ENCODE data around the gene SIPA1L3.

SIPA1L3 gene

GRCh38 chr19:38231918-38232317 is 324.9 kb downstream of the SIPA1L3 start:
- Mint-ChIP-seq H3K4me1 (ENCODE audit: low read depth) (peaks cover 17% of the 10 kb centered on the region), H3K9me3 (no peaks in the 10 kb centered on the region), H3K27ac (no peak overlapping the region), H3K36me3 (ENCODE audit: low read depth) (no peaks in the 10 kb centered on the region), H3K27me3 (peaks cover 41% of the 10 kb centered on the region), H3K4me3 (no peak overlapping the region)

GRCh38 chr19:38233740-38234251 is 326.8 kb downstream of the SIPA1L3 start:
- Mint-ChIP-seq H3K4me1 (ENCODE audit: low read depth) (peaks cover 7% of the 10 kb centered on the region), H3K9me3 (no peaks in the 10 kb centered on the region), H3K27me3 (peaks cover 30% of the 10 kb centered on the region), H3K27ac (no peak overlapping the region), H3K36me3 (ENCODE audit: low read depth) (no peaks in the 10 kb centered on the region), H3K4me3 (no peak overlapping the region)

- H3K4me3 Mint-ChIP-seq: no peak overlapping the region
- H3K27ac Mint-ChIP-seq: no peak overlapping the region
- peaks cover 27% of the 10 kb centered on the region for H3K27me3 Mint-ChIP-seq
- no peaks in the 10 kb centered on the region for H3K36me3 Mint-ChIP-seq (ENCODE audit: low read depth)
- peaks cover 3% of the 10 kb centered on the region for H3K4me1 Mint-ChIP-seq (ENCODE audit: low read depth)
- no peaks in the 10 kb centered on the region for H3K9me3 Mint-ChIP-seq
Observed at GRCh38 chr19:38234615-38235014, 327.6 kb downstream of the SIPA1L3 start.

GRCh38 chr19:38239816-38240215 is 332.8 kb downstream of the SIPA1L3 start:
- H3K4me3 Mint-ChIP-seq: no peak overlapping the region
- no peaks in the 10 kb centered on the region for H3K9me3 Mint-ChIP-seq
- H3K4me1 Mint-ChIP-seq (ENCODE audit: low read depth): peaks cover 3% of the 10 kb centered on the region
- H3K36me3 Mint-ChIP-seq (ENCODE audit: low read depth): no peaks in the 10 kb centered on the region
- H3K27me3 Mint-ChIP-seq: peaks cover 4% of the 10 kb centered on the region
- H3K27ac Mint-ChIP-seq: no peak overlapping the region

DNA sequence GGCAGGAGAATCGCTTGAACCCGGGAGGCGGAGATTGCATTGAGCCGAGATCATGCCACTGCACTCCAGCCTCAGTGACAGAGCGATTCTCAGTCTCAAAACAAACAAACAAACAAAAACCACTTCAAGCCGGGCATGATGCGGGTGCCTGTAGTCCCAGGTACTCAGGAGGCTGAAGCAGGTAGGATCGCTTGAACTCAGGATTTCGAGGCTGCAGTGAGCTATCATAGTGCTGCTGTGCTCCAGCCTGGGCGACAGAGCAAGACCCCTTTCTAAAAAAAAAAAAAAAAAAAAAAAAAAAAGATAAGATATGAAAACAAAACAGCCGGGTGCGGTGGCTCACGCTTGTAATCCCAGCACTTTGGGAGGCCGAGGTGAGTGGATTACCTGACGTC is 336.3 kb downstream of the SIPA1L3 start:
- H3K9me3 Mint-ChIP-seq: no peaks in the 10 kb centered on the region
- H3K27me3 Mint-ChIP-seq: peaks cover 4% of the 10 kb centered on the region
- no peak overlapping the region for H3K27ac Mint-ChIP-seq
- H3K4me1 Mint-ChIP-seq (ENCODE audit: low read depth): peaks cover 3% of the 10 kb centered on the region
- H3K4me3 Mint-ChIP-seq: peak overlapping the region; percentile 65
- H3K36me3 Mint-ChIP-seq (ENCODE audit: low read depth): no peaks in the 10 kb centered on the region

DNA sequence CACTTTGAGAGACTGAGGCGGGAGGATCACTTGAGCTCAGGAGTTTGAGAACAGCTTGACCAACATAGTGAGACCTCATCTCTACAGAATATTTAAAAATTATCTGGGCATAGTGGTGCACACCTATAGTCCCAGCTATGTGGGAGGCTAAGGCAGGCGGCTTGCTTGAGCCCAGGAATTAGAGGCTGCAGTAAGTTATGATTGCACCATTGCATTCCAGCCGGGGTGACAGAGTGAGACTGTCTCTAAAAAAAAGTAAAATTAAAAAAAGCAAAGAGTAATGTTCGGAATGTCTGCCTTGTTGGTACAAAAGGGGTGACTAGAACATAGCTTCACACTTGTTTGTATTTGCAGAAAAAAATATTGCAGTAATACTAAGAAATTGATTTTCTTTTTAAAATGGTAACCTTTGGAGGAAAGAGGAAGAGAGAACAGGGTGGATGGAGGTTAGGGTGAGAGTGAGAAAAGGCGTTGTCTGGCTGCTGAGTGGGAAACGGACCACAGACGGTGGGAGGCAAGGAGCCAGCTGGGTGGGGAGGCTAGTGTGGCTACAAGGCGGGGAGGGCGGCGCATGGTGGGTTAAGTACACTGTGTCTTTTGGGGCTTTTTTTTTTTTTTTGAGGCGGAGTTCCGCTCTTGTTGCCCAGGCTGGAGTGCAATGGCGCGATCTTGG is 339.0 kb downstream of the SIPA1L3 start:
- Mint-ChIP-seq H3K4me1 (ENCODE audit: low read depth) (peaks cover 3% of the 10 kb centered on the region), H3K9me3 (no peaks in the 10 kb centered on the region), H3K4me3 (no peak overlapping the region), H3K36me3 (ENCODE audit: low read depth) (no peaks in the 10 kb centered on the region), H3K27me3 (no peaks in the 10 kb centered on the region), H3K27ac (no peak overlapping the region)

GRCh38 chr19:38247126-38247525 is 340.1 kb downstream of the SIPA1L3 start:
- Mint-ChIP-seq H3K4me3 (no peak overlapping the region), H3K27ac (no peak overlapping the region), H3K4me1 (ENCODE audit: low read depth) (peaks cover 9% of the 10 kb centered on the region), H3K36me3 (ENCODE audit: low read depth) (no peaks in the 10 kb centered on the region), H3K27me3 (peaks cover 4% of the 10 kb centered on the region), H3K9me3 (no peaks in the 10 kb centered on the region)

- Mint-ChIP-seq H3K36me3 (ENCODE audit: low read depth) (no peaks in the 10 kb centered on the region), H3K4me3 (no peak overlapping the region), H3K27ac (no peak overlapping the region), H3K27me3 (peaks cover 4% of the 10 kb centered on the region), H3K4me1 (ENCODE audit: low read depth) (peaks cover 9% of the 10 kb centered on the region), H3K9me3 (no peaks in the 10 kb centered on the region)
Observed at GRCh38 chr19:38247734-38248268, 340.8 kb downstream of the SIPA1L3 start.

DNA sequence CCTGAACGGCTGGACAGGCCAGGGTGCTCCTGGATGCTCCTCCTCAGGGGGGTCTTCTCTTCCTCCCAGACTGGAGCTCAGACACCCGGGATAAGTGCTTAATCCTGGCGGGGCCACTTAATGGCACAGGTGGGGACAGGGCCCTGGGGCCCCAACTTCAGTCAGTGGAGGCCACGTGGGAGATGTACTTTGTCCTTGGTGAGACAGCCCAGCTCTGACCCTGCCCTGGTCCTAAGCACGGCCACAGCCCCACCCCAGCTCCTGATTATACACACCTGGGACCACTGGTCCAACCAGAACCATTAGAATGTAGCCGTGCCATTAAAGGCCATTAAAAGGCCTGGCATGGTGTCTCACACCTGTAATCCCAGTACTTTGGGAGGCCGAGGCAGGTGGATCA is 341.4 kb downstream of the SIPA1L3 start:
- Mint-ChIP-seq H3K4me3 (no peak overlapping the region), H3K36me3 (ENCODE audit: low read depth) (no peaks in the 10 kb centered on the region), H3K4me1 (ENCODE audit: low read depth) (peaks cover 9% of the 10 kb centered on the region), H3K27ac (no peak overlapping the region), H3K27me3 (peaks cover 4% of the 10 kb centered on the region), H3K9me3 (no peaks in the 10 kb centered on the region)

GRCh38 chr19:38250428-38250820 is 343.4 kb downstream of the SIPA1L3 start:
- H3K27me3 Mint-ChIP-seq: peaks cover 8% of the 10 kb centered on the region

GRCh38 chr19:38250821-38251563 is 344.0 kb downstream of the SIPA1L3 start:
- Mint-ChIP-seq H3K27me3 (peaks cover 12% of the 10 kb centered on the region), H3K9me3 (no peaks in the 10 kb centered on the region), H3K4me1 (ENCODE audit: low read depth) (peaks cover 13% of the 10 kb centered on the region), H3K27ac (no peak overlapping the region), H3K4me3 (no peak overlapping the region), H3K36me3 (ENCODE audit: low read depth) (no peaks in the 10 kb centered on the region)

More at GRCh38 chr19:38250428-38250820, 343.4 kb downstream of the SIPA1L3 start:
- H3K36me3 Mint-ChIP-seq (ENCODE audit: low read depth): no peaks in the 10 kb centered on the region
- H3K4me1 Mint-ChIP-seq (ENCODE audit: low read depth): peaks cover 12% of the 10 kb centered on the region
- no peak overlapping the region for H3K27ac Mint-ChIP-seq
- H3K9me3 Mint-ChIP-seq: no peaks in the 10 kb centered on the region
- no peak overlapping the region for H3K4me3 Mint-ChIP-seq

DNA sequence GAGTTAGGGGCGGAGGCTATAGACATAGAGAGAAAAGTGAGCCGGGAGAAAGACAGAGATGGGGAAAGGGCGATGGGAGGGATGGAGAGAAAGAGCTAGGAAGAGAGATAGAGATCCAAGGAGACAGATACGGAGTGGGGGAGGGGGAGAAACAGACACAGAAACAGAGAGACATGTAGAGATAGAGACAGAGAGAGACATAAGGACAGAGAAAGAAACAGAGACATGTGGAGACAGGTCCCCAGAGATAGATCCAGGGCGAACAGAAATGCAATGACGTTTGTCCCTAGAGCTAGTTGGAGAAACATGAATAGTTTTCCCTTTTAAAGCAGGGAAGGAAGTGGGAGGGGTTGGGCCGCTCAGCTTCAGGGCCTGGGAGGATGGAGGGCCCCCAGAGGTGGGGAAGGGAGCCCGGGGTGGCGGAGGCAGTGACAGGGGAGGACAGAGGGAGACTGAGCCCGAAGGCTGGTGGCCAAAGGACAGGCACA is 344.6 kb downstream of the SIPA1L3 start:
- Mint-ChIP-seq H3K4me1 (ENCODE audit: low read depth) (peaks cover 13% of the 10 kb centered on the region), H3K9me3 (no peaks in the 10 kb centered on the region), H3K27ac (no peak overlapping the region), H3K27me3 (peaks cover 14% of the 10 kb centered on the region), H3K4me3 (no peak overlapping the region), H3K36me3 (ENCODE audit: low read depth) (no peaks in the 10 kb centered on the region)

GRCh38 chr19:38252385-38252784 is 345.4 kb downstream of the SIPA1L3 start:
- Mint-ChIP-seq H3K36me3 (ENCODE audit: low read depth) (no peaks in the 10 kb centered on the region), H3K4me3 (no peak overlapping the region), H3K27me3 (peaks cover 21% of the 10 kb centered on the region), H3K4me1 (ENCODE audit: low read depth) (peaks cover 16% of the 10 kb centered on the region), H3K27ac (no peak overlapping the region), H3K9me3 (no peaks in the 10 kb centered on the region)

- Mint-ChIP-seq H3K36me3 (ENCODE audit: low read depth) (no peaks in the 10 kb centered on the region), H3K4me3 (no peak overlapping the region), H3K9me3 (no peaks in the 10 kb centered on the region), H3K27ac (no peak overlapping the region), H3K27me3 (peaks cover 23% of the 10 kb centered on the region), H3K4me1 (ENCODE audit: low read depth) (peaks cover 16% of the 10 kb centered on the region)
Observed at GRCh38 chr19:38252941-38253691, 346.1 kb downstream of the SIPA1L3 start.

All from stimulated activated naive CD8-positive, alpha-beta T cell treated with anti-CD3 and anti-CD28 coated beads, Interleukin-15, Interleukin-2, amounts not matched to agents 100 ng/mL and 50 ng/mL, for 24 hours (primary cell).